HG03342 (cell line): ENCODE results near the gene EIF3J.
"Not testable (repeated sequence)": the region's sequence is repeated elsewhere in the genome, so short reads cannot be mapped to it uniquely, and the experiment has no call there.

ENCODE experiments used
- ATAC-seq: cut with Tn5 transposase; IDR thresholded peaks from one replicate; pipeline ENCODE4 v1.9.1; 2021; ENCODE audit warnings: mild to moderate bottlenecking, moderate library complexity; ENCODE audit not compliant: unreplicated experiment

Gene EIF3J

DNA sequence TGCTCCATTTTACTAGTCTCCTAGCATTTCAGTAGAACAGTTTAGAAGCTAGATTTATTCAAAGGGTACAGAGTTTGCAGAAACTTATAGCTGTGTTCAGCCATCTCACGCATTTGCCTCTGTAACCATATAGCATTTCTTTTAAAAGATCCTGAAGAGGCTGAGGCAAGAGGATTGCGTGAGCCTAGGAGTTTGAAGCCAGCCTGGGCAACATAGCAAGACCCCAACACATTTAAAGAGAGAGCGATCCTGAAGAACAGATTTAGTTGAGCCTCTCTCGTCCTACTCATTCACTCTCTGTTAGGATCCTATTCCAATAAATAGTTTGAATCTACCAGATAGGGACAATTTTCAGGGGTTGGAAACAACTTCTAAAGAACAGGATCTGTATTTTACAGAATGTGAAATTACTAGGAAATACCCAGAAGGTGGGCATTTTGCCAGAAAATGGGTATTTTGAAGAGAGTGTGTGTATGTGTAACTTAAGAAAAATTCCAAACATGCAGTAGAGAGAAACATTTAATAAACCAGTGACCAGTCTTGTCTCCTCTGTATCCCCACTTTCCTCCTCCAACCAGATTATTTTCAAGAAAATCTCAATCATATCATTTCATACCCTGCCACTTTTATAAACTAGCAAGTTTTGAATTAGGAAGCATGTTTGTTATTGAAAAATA is 4.5 kb downstream of the EIF3J start:
- no peak for ATAC-seq

DNA sequence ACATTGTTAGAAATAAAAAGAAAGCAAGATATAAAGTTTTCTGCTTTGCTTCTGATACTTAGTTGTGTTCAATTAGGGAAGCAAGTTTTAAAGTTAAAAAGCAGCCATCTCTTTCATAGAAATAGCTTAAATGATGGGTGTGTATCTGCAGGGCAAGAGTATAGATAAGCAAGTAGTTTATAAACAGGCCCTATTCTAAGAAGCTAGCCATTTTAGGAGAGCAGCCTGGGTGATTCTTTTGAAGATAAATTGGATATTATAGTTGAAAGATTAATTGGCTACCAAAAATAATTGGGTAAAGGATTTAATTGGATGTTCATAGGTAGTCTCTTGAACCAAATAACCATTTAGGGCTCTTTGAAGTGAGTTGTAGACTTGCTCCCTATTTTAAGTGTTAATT is 5.6 kb downstream of the EIF3J start:
- no peak for ATAC-seq

DNA sequence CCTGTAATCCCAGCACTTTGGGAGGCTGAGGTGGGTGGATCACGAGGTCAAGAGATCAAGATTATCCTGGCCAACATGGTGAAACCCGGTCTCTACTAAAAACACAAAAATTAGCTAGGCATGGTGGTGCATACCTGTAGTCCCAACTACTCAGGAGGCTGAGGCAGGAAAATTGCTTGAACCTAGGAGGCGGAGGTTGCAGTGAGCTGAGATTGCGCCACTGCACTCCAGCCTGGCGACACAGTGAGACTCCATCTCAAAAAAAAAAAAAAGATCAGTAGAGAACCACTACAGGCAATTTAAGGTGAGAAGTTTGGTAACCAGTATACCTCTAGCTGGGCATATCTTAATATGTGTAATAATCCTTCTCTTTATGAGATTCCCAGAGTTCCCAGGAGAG is 7.8 kb downstream of the EIF3J start:
- not testable (repeated sequence) for ATAC-seq

DNA sequence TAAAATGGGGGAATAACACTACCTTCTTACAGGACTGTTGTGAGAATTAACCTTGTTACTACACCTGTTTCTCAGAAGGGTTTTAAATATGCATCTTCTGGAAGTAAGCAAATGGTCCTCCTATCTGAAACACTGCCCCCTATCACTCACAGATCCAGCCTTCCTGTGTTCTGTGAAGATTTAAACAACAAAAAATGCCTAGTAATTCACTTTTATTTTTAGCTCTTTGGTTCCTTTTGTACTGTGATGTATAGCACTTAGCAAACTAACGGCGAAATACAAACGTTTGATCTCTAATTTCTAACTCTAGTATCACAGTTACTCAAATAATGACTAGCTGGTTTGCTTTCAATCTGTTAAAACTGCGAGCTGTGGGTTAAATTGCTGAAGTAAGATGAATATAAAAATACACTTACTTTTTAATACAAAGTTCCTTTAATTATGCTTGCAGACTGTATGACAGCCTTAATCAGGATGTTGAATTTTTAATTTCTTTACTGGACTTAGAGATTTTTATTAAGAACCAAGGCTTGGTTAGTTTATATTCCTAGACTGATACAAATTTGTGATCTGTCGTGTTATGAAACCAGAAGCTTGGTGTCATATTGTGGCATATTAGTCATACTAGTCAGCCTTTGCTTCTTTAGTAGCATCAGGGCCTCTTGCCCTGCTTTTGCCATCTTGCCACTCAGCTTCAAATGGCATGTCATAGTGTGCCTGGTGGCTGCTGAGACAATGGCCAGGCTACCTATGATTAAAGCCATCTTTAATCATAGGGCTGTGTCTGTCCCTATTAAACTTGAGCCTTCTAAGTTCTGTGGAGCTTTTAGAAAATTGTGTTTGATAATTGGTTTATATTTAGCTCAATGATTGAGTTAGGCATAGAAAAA is 9.2 kb downstream of the EIF3J start:
- peak; percentile 72 for ATAC-seq

DNA sequence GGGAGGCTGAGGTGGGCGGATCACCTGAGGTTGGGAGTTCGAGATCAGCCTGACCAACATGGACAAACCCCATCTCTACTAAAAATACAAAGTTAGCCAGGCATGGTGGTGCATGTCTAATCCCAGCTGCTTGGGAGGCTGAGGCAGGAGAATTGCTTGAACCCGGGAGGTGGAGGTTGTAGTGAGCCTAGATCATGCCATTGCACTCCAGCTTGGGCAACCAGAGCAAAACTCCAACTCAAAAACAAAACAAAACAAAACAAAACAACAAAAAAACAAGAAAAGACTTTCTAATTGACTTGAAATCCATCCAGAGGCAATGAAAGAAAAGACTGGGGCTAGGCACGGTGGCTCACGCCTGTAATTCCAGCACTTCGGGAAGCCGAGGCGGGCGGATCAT is 12.2 kb downstream of the EIF3J start:
- not testable (repeated sequence) for ATAC-seq

GRCh38 chr15:44550256-44550655 is 13.3 kb downstream of the EIF3J start:
- no peak for ATAC-seq

- ATAC-seq = no peak
Measured at GRCh38 chr15:44550734-44551133, 13.8 kb downstream of the EIF3J start.

GRCh38 chr15:44554934-44555723 is 18.2 kb downstream of the EIF3J start:
- no peak for ATAC-seq

DNA sequence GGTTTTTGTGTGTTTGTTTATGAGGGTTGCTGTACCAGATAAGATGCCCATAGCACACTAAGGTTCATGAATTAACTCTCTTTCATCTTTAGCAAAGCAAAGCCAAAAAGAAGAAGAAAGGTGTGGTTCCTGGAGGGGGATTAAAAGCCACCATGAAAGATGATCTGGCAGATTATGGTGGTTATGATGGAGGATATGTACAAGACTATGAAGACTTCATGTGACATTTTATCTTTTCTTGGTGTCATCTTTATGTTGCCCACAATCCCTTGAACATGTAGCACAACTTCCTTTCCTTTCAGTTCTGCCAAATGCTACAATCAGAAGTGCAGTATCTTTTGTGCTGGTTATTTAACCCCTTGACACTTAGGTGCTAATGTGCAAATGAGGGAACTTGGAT is 24.0 kb downstream of the EIF3J start:
- ATAC-seq = not testable (repeated sequence)

DNA sequence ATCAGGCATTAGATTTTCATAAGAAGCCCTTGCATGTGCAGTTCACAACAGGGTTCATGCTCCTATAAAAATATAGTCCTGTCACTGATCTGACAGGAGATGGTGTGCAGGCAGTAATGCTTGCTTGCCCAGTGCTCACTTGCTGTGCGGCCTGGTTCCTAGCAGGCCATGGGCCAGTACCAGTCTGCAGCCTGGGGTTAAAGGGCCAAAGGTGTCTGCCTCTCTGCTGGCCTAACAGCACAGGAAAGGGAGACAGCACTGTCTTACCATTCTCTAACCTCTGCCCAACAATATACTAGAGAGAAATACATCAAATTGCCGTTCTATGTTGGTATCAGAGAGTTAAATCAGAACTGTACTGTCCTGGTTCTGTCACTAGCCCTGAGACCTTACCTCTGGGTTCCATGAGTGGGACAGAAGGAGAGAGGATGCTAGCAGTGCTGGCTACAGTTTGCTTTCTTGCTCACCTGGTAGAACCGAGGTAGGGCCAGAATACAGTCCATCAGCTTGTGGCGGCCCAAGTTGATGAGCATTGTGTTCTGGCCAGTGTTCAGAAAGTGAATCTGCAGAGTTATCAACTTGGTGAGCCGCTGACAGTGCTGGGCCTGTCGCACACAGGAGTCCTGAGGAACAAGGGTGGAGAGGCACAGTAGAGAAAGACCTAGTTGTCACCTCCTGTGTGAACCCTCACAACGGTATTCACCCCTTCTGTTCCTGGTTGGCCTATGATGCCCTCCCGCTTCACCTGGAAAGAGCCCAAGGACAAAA is 28.6 kb downstream of the EIF3J start:
- ATAC-seq = no peak

GRCh38 chr15:44566155-44566540 is 29.2 kb downstream of the EIF3J start:
- no peak for ATAC-seq

DNA sequence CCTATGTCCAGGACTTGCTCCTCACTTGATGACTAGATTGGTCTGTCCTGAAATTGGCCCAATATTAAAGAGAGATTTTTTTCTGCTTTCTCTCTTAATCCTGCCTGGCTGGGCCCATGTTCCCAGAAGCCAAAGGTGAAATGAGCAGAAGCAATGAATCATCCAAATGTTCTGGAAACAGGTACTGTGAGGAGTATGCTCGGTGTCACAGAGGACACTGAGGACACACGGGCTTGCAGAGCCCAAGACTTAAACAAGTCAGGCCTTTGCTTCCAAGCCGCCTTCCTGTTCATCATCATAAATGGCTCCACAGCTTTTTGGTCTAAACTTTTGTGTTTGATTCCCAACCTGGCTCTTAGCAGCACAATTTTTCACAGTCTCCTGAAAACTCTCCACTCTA is 31.4 kb downstream of the EIF3J start:
- no peak for ATAC-seq

DNA sequence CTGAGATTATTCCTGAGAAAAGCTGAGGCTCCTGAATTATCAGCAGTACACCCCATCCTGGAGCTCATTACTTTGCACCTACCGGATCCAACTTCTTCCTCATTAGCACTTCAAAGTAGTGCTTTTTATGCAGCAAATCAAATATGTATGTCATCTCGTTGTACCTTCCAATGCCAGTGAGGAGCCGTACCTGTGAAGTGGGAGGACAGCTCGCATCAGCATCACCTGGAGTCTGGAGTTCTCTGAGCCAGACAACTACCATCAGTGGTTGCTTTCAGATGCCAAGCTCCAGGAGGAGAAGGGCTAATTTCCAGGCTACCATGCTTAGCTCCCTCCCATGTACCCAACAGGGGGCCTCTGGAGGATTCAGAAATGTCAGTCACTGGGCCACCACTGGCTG is 32.4 kb downstream of the EIF3J start:
- ATAC-seq = no peak

- ATAC-seq = no peak
Measured at GRCh38 chr15:44570361-44570760, 33.4 kb downstream of the EIF3J start.

DNA sequence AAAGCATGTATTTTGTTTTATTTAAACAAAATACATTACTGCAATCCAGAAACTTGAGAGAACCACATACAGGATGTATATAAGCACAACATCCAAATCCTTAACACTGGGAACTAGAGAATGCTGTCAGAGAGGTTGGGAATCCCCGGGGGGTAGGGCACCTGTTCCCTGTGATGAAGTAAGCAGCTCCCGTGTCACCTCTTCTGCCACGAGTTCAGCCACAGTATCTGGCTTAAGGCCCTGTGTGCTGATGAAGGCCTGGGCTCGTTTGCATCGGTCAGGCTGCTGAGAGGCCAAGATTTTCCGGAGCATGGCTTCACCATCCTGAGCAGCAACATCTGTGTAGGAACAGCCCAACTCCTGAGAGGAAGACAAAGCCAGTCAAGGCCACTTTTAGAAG is 36.4 kb downstream of the EIF3J start:
- ATAC-seq = no peak

- no peak for ATAC-seq
Measured at GRCh38 chr15:44574734-44575133, 37.8 kb downstream of the EIF3J start.

- ATAC-seq = no peak
Measured at GRCh38 chr15:44580105-44580504, 43.2 kb downstream of the EIF3J start.

DNA sequence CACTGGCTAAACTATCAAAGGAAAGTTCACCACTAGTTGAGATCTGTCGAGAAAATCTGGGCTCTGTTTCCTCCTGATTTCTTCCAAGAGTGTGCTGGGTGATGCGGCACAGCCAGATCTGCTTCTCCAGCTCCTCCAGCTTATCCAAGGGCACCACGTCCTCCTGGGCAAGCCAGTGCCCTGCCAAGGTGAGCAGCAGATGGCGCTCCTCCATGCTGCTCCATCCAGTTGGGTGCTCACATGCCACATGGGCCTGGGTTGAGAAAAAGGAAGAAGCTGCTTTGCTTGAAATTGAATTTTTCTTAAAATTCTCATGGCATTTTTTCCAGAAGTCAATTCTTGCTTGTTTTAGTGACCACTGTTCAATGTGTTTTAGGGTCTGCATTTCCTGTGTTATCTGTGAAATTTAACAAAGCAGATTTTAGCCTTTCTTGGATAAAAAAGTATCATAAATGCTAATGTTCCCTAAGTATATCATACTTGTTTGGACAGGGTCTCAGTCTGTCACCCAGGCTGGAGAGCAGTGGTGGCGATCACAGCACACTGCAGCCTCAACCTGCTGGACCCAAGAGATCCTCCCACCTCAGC is 47.3 kb downstream of the EIF3J start:
- ATAC-seq = no peak

DNA sequence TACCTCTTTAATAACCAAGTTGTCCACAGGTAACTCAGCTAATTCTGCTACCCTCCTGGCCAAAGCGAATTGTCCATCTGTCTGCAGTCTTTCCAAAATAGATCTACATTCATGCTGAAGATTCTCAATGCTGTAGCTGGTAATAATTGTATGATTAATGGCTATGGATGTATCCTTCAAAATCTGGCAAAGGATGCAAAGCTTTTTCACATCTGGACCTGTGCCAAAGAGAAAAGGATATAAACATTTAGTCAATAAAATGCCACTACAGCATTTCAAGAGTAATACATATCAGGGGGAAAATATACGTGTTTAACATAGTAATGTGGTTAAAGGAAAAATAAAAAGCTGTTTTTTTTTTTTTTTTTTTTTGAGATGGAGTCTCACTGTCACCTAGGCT is 48.7 kb downstream of the EIF3J start:
- no peak for ATAC-seq

DNA sequence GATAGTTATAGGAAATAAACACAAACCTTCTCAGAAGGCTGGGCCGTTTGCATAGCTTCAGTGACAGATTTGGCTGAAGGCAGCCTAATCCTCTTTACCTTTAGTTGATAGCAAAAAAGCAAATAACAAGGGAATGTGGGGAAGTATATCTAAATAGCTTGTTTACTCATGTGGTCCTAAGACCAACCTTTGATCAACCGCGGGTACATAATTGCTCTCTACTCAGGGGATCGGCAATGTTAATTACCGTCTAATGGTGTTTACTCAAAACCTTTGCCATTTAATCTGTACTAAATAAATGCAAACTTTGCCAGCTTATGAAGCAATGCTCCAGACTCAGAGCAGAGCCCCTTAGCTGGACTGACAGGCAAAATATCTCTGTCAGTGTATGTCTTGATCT is 51.6 kb downstream of the EIF3J start:
- no peak for ATAC-seq
